ENCODE data around the gene HAX1. TPM values are rescaled to one million over a fixed set of nuclear protein-coding genes. Genes with fewer than 3 reads are reported as not detected.
"Not testable (repeated sequence)": the region's sequence is repeated elsewhere in the genome, so short reads cannot be mapped to it uniquely, and the experiment has no call there.

The HAX1 gene
- total and polyA plus RNA-seq, 12 donors = 162 to 313 (median 172) TPM

- H3K36me3 ChIP-seq; intact Hi-C loops (cut with DNase I); H3K4me1 ChIP-seq; DNase-seq; ATAC-seq; H3K27me3 ChIP-seq; H3K4me3 ChIP-seq; H3K27ac ChIP-seq: not testable (repeated sequence)
- 61 to 69% methylated on average over 12 to 13 of the region's 13 CpGs for WGBS, 2 donors
- H3K9me3 ChIP-seq = peaks cover 0 to 15% (median 0%) of the 10 kb centered on the region in 11 donors
Observed at GRCh38 chr1:154312229-154313065, 40.0 kb downstream of the HAX1 start.

GRCh38 chr1:154313066-154313356, 40.6 kb downstream of the HAX1 start:
- ATAC-seq = no peak

GRCh38 chr1:154314226-154314625, 41.8 kb downstream of the HAX1 start:
- intact Hi-C loops (cut with DNase I); DNase-seq; H3K36me3 ChIP-seq; H3K27ac ChIP-seq; ATAC-seq; H3K4me1 ChIP-seq; H3K27me3 ChIP-seq; H3K4me3 ChIP-seq: not testable (repeated sequence)
- WGBS, 2 donors = 75 to 76% methylated on average over 3 of the region's 3 CpGs
- peaks cover 0 to 15% (median 0%) of the 10 kb centered on the region in 11 donors for H3K9me3 ChIP-seq

More at GRCh38 chr1:154313066-154313356, 40.6 kb downstream of the HAX1 start:
- Histone ChIP-seq H3K4me3 (no peak overlapping the region), H3K27me3 (no peaks in the 10 kb centered on the region), H3K9me3 (peaks cover 0 to 15% (median 0%) of the 10 kb centered on the region in 11 donors), H3K27ac (no peak overlapping the region), H3K36me3 (no peaks in the 10 kb centered on the region), H3K4me1 (no peaks in the 10 kb centered on the region)
- intact Hi-C loops (cut with DNase I) = no loop called here
- no peak for DNase-seq
- 54 to 57% methylated on average over 10 of the region's 10 CpGs for WGBS, 2 donors
- no peak for TF ChIP-seq CTCF (IDR thresholded peaks at IDR 0.05)

- H3K36me3 ChIP-seq = no peaks in the 10 kb centered on the region
- H3K4me1 ChIP-seq = peaks cover 0 to 10% (median 7%) of the 10 kb centered on the region in 9 donors
- H3K27me3 ChIP-seq = no peaks in the 10 kb centered on the region
- 47 to 90% methylated on average over 1 of the region's 1 CpG for WGBS, 2 donors
- no peak for DNase-seq
- H3K4me3 ChIP-seq = no peak overlapping the region
- ATAC-seq = no peak
- intact Hi-C loops (cut with DNase I) = no loop called here
- peaks cover 0 to 15% (median 0%) of the 10 kb centered on the region in 11 donors for H3K9me3 ChIP-seq
- TF ChIP-seq CTCF (IDR thresholded peaks at IDR 0.05) = no peak
- no peak overlapping the region for H3K27ac ChIP-seq
Observed at GRCh38 chr1:154316704-154317103, 44.3 kb downstream of the HAX1 start.

- H3K27me3 ChIP-seq = no peaks in the 10 kb centered on the region
- intact Hi-C loops (cut with DNase I) = no loop called here
- WGBS, 2 donors = 63 to 68% methylated on average over 4 of the region's 4 CpGs
- no peak for TF ChIP-seq CTCF (IDR thresholded peaks at IDR 0.05)
- H3K4me3 ChIP-seq = no peak overlapping the region
- H3K27ac ChIP-seq = no peak overlapping the region
- peaks cover 0 to 10% (median 7%) of the 10 kb centered on the region in 9 donors for H3K4me1 ChIP-seq
- H3K36me3 ChIP-seq = no peaks in the 10 kb centered on the region
- DNase-seq (no peak), ATAC-seq (no peak)
- H3K9me3 ChIP-seq = peaks cover 0 to 15% (median 0%) of the 10 kb centered on the region in 11 donors
Observed at GRCh38 chr1:154318386-154318785, 46.0 kb downstream of the HAX1 start.
